HG03460 (cell line): ENCODE data around the gene C18orf32.
"Not testable (repeated sequence)": the region's sequence is repeated elsewhere in the genome, so short reads cannot be mapped to it uniquely, and the experiment has no call there.

Experiments
- ATAC-seq: cut with Tn5 transposase; IDR thresholded peaks from one replicate; pipeline ENCODE4 v1.9.1; 2021; ENCODE audit not compliant: unreplicated experiment

C18orf32 gene

DNA sequence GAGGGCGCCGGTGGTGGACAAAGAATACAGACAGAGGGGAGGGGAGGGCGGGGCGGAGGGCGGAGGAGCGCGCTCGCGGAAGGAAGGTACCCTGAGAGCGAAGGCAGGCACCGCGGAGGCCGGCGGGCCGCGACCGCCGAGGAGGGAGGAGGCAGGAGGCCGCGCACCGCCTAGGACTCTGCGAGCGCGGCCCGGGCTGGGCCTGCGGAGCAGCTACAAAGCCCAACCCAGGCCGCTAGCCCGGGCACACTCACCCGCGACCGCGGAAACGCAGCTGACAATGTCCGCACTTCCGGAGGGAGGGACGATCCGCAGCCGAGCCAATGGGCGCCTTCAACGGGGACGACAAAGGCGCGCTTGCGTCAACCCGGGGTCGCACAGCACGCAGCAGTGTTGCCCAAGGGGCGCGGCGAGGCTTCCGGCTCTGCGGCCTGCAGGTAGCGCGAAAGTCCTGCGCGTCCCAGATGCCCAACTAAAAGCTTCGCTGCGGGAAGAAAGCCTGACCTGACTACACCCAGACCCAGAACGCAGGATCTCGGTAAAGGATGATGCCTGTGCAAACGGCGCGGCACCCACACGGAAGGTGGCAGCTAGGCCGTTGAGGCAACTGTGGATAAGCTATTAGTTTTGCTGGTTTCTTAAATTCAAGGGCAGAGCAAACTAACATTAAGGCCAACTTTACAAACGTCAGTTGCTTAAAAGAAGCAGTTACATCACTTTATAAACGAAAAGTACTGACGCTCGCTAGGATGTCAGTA, at the start of gene C18orf32:
TSS of gene C18orf32 (minus strand) at position 282 of the 758 bp plus-strand sequence. CDS start 3,486 bp downstream, outside the sequence.
- ATAC-seq = peak; percentile 95

DNA sequence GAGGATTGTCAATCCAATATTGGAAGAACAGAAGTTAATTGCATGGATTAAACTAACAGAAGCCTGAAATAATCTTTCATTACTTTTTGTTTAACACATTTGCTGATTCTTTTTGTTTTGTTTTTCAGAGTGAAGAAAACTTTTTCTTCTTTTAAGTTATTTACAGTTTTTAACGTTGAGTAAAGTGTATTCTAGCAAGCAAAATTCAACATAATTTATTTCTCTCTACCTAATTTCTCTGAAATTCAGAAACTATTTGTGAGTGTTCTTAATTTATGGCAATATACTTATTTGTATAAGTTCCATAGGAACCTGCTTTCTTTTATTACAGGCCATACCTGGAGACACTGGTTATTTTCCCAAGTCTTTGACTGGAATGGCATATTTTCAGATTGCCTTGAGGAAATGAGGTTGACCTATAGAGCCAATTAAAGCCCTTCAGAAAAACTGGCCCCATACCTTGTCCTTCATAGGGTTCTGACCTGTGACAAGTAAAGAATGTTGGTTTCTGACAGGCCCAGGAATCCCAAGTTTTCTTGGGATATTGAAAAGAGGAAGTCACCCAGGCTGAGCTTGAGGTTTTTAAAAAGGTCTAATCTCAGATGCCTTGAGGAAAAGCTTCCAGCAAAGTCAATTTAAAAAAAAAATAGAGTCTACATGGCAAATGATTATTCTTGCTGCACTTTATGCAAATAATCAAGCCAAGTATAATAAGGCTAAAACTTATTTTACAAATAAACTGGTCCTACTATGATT, 48.0 kb upstream of the C18orf32 start:
- no peak for ATAC-seq

DNA sequence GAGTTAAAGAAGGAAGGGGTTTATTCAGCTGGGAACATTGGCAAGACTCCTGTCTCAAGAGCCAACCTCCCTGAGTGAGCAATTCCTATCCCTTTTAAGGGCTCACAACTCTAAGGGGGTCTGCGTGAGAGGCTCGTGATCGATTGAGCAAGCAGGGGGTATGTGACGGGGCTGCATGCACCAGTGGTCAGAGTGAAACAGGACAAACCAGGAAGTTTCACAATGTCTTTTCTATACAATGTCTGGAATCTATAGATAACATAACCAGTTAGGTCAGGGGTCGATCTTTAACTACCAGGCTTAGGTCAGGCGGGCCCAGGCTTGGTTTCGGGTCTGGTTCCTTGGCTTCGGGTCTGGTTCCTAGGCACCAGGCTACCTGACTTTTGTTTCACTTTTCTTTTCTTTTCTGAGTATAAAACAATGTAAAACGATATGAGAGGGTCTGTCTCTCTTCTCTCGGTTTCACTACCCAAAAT, 44.7 kb upstream of the C18orf32 start:
- ATAC-seq = no peak

DNA sequence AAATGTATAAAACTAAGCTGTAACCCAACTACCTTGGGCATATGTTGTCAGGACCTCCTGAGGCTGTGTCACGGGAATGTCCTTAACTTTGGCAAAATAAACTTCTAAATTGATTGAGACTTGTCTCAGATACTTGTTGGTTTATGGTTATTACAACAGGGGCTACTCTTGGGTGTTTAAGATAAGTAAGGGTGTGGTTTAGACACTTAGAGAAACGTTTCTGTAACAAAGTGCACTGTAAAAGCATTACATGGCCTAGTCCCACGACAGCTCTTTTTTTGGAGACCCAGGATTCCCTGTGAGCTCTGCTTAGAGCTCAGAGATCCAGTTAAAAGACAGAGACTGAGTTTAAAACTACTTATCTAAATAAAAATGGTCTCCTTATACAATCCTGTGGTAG, 42.6 kb upstream of the C18orf32 start:
- ATAC-seq = no peak

DNA sequence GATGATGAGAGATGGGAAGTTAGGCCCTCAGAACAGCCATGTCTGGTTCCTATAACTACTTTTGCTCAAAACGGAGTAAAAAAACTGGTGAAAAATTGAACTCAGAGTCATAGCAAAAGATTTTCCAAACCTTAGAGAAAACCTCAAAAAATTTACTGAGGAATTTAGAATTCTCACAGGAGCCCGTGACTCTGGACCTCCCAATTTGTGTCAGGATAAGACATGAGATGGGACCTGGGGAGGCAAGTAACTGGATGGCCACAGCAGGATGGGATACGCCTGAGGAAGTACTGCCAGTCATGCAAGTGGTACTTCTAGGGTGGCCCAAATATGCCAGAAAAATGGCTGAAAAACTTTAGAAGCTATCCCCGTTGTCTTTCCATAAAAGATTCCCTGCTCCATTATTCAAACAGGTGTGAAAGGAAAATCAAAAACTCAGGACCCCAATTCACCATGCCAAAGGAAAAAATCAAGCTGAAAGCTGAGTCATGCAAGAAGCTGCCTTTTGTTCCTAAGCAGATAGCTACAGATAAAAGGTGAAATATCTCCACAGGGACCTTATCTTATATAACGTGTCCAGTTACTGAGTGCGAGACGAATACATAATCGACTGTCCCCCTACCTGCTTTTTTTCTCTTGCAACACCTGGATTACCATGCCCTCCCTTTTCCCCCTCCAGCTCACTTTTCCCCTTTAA, 40.7 kb upstream of the C18orf32 start:
- ATAC-seq = no peak

DNA sequence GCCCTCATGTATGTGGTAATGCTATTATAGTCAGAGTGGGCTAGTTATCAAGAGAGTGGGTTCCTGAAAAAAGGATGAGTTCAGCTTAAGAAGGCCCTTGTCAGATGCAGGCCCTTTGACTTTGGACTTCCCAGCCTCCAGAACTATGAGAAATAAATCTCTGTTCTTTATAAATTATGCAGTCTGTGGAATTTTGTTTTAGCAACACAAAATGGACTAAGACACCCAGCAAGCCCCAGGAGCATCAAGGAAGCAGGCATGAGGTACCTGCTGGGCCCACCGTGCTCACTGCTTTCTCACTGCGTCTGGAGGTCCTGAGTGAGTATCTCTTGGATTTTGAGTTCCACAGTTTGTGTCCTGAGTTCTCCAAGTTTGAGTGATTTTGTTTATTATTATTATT, 38.9 kb upstream of the C18orf32 start:
- ATAC-seq = no peak

DNA sequence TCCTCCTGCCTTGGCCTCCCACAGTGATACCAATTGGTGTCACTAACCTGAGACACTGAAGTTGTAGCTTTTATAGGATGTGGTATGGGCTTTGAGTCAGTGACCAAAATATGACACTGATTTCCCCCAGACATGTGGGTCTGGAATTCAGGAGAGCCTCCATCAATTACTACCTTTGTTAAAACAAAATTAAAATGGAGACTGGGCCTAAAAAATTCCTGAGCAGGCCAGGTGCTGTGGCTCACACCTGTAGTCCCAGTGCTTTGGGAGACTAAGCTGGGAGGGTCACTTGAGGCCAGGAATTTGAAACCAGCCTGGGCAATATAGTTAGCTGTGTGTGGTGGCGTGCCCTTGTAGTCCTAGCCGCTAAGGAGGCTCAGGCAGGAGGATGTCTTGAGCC, 37.9 kb upstream of the C18orf32 start:
- ATAC-seq = no peak

DNA sequence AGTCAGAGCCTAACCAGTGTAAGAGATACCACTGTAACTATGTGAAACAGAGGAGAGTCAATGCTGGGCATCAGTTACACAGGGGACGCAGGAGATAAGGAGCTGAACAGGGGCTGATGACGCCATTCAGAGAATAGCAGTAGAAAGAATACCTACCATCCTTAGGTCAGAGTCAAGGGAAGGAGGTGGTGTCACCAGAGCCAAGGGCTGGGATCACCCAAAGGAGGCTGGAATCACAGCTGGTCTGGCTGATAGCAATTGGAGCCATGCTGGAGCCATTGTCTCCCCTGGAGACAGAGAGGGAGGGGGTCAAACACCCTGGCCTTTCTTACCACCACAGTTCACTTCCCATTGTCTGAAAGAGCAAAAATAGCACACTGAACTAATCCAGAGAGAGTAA, 37.3 kb upstream of the C18orf32 start:
- no peak for ATAC-seq

DNA sequence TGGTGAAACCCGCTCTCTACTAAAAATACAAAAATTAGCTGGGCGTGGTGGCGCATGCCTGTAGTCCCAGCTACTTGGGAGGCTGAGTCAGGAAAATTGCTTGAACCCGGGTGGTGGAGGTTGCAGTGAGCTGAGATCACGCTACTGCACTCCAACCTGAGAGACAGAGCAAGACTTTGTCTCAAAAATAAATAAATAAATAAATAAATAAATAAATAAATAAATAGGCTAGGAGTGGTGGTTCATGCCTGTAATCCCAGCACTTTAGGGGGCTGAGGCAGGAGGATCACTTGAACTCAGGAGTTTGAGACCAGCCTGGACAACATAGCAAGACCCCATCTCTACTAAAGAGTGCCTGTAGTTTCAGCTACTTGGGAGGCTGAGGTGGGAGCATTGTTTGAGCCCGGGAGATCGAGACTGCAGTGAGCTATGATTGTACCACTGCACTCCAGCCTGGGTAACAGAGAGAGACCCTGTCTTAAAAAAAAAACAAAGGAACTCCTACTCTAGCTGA, 36.6 kb upstream of the C18orf32 start:
- not testable (repeated sequence) for ATAC-seq

DNA sequence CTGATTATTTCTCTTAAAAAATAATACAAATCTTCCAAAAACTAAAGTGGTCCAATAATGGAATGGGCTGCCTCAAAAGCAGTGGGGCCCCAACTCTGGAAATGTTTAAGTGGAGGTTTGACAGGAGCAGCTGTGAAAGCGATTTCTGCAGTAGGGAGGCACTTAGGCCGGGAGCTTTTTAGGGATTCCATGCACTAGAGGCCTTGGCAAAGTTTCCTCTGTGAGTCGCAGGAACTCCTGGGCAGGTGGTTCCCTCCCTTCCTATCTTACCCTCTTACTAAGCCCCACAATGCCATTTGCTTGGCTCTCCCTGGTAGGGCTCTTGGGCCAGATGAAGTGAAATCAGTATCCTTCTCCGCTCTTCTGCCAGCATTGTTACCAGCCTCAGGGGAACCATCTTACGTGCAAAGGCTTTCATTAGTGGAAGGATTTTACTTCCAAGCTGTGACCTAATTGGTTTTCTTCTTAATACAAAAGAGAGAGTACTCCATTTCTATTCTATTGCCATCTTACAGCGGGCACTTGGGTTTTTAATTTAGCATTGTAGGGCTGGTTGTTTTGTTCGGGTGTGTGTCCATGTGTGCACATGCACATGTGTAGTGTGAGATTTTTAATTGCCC, 34.3 kb upstream of the C18orf32 start:
- ATAC-seq = no peak

DNA sequence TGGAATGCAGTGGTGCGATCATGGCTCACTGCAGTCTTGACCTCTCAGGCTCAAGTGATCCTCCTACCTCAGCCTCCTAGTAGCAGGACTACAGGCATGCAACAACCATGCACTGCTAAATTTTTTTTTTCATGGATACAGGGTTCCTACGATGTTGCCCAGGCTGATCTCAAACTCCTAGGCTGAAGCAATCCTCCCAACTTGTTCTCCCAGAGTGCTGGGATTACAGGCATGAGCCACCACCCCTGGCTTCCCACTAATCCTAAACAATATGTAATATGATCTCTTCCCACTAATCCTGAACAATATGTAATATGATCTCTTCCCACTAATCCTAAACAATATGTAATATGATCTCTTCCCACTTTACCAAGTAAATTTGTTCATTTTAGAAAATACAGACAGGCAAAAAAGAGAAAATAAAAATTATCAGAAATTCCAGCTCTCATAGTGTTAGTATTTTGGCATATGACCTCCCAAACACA, 33.7 kb upstream of the C18orf32 start:
- no peak for ATAC-seq

DNA sequence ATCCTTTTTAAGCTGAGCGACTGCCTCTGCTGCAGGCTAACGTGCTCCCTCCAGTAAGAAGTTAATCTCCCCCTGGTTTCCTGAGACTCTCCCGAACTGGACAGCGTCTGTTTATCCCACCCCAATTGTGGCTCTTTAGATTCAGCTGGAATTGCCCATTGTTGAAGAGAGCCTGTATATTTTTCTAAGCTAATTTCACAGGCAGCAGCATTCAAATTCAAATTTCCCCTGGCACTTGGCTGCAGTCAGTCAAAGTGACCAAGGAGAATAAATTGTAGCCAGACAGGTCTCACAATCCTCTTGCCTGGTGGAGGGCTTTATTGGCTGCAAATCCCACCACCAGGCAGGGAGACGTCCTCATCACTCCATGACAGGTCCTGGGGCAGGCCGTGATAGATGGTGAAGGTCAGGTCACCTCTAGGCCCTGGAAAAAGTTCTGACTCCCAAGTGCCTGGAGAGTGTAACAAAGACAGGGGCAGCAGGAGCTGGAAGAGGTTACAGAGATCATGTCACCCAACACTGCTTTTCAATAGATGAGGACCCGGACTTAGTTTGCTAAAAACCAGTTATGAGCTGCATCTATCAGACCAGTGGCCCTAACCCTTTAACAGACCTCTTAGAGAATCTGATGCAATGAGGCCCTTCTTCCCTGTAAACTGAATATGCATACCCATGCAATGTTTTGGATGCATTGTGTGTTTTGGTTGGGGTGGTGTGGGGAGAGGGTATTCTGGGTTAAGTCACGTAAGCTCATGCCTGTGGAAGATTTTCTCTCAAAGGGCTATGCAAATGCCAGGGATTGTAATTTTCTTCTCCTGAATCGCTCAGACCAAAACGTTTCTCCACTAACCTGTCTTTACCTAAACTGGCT, 32.3 kb upstream of the C18orf32 start:
- no peak for ATAC-seq

DNA sequence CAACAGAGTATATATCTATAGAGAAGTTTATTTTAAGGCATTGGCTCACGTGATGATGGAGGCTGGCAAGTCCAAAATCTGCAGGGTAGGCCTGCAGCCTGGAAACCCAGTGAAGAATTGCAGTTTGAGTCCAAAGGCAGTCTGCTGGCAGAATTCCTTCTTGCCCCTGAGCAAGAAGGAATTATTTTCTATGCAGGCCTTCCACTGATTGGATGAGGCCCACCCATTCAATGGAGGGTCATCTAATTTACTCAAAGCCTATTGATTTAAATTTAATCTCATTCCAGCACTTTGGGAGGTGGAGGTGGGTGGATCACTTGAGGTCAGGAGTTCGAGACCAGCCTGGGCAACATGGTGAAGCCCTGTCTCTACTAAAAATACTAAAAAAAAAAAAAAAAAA, 30.4 kb upstream of the C18orf32 start:
- no peak for ATAC-seq

DNA sequence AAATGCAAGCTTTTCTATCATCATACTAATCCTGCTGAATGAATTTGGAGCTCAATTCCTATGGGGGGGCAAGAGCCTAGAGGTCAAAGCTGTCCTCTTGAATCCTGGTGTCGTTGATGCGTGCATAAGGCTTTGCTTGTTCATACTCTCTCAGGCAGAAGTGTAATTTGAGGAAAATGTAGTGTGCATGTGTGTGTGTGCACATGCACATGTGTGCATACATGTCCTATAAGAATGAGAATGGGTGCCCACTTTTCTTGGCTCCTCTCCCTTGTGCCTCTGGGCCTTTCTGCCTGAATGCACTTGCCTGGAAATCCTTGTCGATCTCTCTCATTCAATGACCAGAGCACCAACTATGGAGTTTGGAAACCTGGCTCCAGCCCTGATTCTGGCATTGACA, 28.5 kb upstream of the C18orf32 start:
- no peak for ATAC-seq

DNA sequence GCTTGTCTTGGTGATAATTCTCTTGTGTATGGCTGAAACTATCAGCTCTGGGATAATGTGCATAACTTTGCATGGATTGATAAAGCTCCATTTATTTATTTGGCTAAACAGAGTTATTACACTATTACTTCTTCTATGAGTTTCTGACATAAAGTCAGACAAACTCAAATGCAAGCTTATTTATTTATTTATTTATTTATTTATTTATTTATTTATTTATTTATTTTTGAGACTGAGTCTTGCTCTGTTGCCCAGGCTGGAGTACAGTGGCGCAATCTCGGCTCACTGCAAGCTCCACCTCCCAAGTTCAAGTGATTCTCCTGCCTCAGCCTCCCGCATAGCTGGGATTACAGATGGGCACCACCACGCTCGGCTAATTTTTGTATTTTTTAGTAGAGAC, 28.0 kb upstream of the C18orf32 start:
- not testable (repeated sequence) for ATAC-seq

DNA sequence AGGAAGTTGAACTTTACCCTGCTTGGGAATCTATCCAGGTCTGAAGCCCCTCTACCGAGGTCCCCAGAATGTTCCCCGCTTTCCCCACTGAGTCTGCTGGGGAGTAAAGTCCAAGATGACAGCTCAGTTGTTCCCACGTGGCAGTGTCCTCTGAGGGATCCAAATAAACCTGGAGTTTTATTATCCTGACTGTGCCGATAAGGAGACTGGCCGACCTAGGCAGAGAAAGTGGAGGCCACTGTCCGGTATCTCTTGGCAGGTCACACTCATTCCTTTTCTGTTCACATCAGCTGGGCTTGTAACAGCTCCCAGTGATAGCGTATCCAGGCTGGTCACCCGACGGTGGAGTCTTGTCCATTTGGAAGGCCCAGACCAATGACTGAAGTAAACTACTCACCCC, 27.5 kb upstream of the C18orf32 start:
- ATAC-seq = no peak

DNA sequence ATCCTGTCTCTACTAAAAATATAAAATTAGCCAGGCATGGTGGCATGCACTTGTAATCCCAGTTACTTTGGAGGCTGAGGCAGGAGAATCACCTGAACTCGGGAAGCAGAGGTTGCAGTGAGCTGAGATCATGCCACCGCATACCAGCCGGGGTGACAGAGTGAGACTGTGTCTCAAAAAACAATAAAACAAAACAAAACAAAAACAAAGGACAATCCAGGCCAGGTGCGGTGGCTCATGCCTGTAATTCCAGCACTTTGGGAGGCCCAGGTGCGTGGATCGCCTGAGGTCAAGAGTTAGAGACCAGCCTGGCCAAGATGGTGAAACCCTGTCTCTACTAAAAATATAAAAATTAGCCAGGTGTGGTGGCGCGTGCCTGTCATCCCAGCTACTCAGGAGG, 25.8 kb upstream of the C18orf32 start:
- not testable (repeated sequence) for ATAC-seq

DNA sequence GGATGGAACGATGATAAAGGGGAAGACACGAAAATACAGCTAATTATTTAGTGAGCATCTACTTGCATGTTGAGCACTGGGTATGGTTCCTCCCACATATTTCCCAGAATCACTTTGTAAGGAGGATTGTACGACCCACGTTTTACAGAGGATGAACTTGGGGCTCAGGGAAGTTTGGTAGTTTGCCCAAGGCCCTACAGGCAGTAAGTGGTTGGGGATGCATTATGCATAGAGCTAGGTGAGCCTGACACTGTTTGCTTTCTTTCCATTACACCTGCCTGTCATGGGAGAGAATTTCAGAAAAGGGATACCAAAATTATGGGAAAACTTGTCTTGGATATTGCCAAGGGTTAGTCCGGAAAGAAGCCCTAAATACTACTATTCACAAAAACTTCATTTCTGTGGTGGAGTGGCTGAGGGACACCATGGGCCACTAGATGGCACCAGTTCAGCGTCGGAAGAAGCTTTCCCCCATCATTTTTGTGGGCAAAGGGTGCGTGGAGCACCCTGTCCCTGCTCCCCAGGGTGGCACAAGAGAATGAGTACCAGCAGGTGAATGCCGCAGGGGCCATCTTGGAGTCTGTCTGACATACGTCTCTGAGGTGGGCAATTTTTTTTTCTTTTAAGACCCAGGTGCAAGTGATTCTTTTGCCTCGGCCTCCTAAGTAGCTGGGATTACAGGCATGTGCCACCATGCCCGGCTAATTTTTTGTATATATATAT, 23.5 kb upstream of the C18orf32 start:
- no peak for ATAC-seq

DNA sequence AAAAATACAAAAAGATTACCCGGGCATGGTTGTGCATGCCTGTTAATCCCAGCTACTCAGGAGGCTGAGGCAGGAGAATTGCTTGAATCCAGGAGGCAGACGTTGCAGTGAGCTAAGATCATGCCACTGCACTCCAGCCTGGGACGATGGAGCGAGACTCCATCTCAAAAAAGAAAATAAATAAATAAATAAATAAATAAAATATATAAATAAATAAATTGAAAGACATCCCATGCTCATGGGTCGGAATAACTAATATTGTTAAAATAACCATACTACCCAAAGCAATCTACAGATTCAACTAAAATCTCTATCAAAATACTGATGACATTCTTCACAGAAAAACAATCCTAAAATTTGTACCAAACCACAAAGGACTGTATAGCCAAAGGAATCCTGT, 19.4 kb upstream of the C18orf32 start:
- ATAC-seq = not testable (repeated sequence)
